NCI-H2171 treated with DMSO at 0.1 percent for 48 hours (cell line): ENCODE measurements around the gene CYP46A1.
A peak's percentile ranks its signal among the peaks of the same experiment; 100 is the strongest.

Source experiments
- DNase-seq: peaks from one replicate; lab custom pipeline; 2025; lab: John Stamatoyannopoulos, UW

Gene CYP46A1

GRCh38 chr14:99744199-99744872, 60.2 kb downstream of the CYP46A1 start:
- no peak for DNase-seq

- no peak for DNase-seq
Observed at GRCh38 chr14:99744873-99745224, 60.8 kb downstream of the CYP46A1 start.

- DNase-seq, result no peak
Observed at GRCh38 chr14:99745307-99745951, 61.3 kb downstream of the CYP46A1 start.

- peak; percentile 32 for DNase-seq
Observed at GRCh38 chr14:99747167-99747566, 63.1 kb downstream of the CYP46A1 start.

GRCh38 chr14:99747582-99748330, 63.7 kb downstream of the CYP46A1 start:
- no peak for DNase-seq

- DNase-seq, result no peak
Observed at GRCh38 chr14:99748529-99748928, 64.4 kb downstream of the CYP46A1 start.

DNA sequence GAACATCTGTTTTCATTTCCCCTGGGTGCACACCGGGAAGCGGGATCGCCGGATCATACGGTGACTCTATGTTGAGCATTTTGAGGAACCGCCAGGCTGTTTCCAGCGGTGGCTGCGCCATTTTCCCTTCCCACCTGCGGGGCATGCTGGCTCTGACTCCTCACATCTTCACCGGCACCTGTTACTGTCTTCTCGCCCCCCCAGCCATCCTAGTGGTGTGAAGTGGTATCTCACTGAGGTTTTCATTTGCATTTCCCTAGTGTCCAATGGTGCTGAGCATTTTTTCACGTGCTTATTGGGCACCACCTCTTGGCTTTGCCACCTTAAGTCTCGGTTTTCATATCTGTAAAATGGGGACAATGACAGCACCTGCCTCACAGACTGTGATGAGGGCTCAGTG, 65.0 kb downstream of the CYP46A1 start:
- DNase-seq, result peak; percentile 56

DNA sequence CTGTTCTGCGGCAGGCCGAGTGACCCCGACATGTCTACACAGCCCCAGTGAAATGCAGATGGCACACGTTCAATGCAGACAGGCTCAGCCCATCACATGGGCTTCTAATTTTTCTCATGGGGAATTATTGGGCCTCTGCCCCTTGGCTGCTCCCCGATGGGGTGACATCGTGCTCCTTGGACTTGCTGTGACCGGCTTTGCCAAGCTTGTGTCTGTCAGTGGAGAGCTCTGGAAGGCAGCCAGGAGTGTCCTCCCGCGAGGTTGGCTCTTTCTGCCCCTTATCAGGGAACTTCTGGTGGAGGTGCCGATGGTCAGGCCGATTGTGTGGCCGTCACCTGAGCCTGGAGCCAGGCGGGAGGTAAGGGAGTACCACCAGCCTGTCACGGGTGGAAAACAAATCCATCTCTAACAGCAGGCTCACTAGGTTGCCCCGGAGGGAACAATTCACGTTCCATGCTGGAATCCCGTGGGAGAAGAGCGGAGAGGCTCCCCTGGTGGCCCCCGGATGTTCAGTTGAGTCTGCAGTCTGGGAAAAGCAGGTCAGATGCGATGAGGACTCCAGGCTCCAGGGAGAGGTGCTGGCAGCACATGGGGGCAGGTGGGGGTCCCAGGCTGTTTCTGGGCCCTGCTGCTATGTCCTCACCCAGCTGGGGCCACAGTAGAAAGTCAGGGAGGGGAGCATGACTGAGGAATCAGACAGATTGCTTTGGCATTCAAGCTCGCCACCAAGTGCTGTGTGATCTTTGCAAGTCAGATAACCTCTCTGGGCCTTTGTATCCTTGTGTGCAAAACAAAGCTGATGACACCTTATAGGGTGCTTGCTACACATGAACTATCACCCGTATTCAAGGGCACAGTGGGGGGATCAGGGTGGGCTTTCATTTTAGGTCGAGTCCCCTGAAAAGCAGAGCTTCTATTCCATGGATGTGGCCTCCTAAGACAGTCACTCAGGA, 65.9 kb downstream of the CYP46A1 start:
- no peak for DNase-seq

DNA sequence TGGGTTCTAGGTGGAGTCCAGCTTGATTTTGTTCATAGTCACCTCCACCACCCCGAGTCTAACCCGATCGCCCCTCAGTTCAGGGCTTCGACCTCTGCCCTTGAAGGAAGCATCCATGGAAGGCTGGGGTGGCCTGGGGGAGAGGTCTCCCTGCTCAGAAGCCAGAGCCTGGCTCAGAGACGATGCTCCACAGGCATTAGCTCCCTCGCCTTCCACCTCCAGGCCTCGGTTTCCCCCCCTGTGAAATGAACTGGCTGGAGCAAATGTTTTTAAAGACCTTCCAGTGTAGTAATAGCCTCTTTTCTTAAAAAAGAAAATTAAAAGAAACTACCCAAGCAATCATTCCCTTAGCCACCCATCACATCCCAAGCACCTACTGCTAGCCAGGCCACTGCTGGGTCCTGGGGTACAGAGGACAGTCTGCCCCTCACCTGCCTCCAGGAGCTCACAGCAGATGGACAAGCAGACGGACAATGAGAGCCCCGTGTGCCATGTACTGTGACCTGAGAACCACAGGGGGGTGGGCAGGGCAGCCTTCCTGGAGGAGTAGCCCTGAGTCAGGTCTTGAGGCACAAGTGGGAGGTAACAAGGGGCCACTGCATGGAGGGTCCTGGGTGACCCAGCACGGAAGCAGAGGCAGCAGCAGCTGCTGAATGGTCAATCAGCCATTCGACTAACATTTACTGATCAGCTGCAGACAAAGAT, 66.8 kb downstream of the CYP46A1 start:
- no peak for DNase-seq

DNA sequence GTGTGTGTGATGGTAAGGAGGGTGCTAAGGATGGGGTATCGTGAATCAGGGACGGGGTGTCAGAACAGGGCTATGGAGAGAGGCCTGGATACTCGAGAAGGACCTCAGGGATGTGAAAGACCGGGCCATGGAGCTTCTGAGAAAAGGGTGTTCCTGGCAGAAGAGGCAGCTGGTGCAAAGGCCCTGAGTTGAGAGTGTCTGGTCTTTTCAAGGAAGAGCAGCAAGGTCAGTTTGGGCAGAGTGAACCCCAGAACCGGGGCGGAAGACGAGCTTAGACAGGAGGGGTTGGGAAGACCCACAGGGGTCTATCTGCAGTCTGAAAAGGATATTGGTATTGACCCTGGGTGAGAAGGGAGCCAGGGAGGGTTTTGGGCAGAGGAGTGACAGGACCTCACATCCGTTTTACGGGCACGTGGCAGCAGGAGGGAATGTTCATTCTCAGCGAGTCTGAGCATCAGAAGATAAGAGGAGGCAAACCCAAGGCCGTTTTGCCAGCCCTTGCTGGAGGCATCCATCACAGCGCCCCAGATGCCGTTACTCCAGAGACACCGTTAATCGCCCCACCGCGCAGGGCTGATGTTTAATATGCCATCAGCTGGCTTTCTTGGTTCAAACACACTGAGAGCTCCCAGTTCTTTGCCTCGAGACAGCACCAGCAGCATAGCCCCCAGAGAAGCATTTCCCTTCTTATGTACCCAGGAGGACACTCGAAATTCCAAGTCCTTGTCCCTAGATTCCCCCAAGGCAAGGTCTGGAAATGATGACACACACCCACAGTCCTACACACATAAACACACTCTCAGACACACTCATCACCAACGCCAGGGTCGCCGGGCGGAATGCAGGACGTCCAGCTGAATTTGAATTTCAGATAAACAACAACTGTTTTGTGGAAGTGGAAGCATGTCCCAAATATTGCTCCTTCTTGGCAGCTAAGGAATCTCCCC, 67.7 kb downstream of the CYP46A1 start:
- DNase-seq, result no peak

GRCh38 chr14:99752486-99753121, 68.5 kb downstream of the CYP46A1 start:
- DNase-seq, result no peak

- DNase-seq, result no peak
Observed at GRCh38 chr14:99753225-99754140, 69.4 kb downstream of the CYP46A1 start.

DNA sequence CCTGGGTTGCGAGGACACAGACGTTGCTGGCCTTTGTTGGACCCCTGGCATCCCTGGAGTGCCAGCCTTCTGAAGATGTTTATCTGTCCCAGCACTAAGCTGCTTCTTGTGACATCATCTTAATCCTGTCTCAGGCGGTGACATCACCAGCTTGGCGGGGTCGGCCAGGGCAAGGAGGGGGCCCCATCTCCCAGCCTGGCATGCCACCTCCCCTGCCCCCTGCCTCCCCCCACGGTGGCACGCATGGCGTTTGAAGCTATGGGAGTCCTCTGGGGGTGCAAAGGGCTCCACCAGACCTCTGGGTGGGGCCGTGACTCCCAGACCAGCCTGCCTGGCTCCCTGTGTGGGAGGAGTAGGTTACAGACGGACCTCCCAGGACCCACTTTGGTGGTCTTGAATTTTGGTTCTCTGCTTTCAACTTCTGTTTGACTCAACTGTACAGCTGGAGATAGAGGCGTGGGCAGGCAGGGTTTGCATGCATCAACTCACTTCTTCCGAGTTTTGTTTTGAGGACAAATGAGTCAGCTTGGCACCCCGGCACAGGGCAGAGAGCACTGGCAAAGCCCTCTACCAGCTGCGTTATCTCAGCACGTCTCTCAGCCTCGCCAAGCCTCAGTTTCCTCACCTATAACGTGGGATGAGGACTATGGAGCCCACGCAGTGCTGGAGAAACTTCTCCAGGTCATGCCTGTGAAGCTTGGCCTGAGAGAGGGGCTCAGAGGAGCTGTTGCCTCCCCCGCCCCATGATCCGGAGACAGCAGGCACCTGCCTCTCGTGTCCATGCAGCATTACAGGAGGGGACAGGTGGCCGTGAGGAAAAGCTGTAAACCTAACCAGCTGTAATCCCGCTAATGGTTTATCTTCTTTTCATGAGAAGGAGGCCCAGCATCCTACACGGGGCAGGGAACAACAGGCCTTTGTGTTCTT, 70.3 kb downstream of the CYP46A1 start:
- peak; percentile 30 for DNase-seq

DNA sequence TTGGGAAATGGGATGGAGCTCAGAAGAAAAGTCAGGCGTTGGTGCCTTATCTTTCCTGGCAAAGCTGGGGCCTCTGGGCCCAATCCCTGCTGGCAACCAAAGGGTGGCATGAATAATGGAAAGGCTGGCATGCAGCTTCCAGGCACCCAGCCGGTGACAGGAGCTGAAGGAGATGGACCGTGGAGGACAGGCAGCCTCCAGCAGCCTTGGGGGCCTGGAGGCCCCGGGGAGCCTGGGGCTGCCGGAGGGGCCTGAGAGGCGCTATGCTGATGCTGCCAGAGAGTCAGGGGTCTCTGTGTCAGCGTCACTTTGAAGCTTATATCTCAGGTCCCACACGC, 70.9 kb downstream of the CYP46A1 start:
- DNase-seq, result no peak

DNA sequence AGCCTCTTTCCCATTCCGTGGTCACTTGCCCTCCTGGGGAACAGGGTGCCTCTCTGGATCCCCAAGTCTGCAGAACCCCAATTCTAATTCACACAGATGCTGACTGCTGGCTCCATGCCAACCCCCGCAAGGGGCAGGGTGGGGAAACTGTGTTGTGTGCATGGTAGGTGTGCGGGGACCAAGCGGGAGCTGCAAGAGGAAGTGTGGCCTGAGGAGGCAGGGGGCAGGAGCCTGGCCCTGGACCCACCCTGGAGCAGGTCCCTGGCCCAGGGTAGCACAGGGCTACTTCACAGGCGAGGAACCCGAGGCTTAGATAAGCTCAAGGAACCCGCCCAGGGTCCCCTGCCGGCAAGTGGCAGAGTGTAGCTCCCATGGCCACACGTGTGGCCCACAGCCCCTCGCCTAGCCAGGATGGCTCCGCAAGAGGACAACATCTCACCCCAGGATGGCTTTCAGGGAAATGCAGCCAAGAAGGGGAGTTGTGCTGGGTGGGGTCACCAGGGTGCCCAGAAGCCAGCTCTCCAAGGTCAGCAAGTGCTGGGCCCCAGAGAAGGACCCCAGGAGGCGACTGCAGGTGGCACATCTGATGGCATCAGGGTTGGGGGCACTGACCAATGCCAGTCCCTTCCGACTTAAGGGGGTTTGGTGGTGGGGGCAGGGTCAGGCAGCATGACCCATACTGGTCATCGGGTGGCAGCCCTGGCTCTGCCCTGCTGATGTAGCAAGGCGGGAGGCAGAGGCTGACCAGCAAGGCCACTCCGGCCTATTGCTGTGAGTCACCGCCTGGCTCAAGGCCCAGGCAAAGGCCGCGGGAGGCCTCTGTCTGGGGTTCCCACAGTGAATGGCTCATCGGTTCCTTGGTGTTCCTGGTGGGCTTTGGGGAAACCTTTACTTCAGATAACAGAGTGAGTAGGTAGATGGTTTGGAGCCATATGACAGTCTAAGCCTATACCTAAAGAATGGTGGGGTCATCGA, 71.8 kb downstream of the CYP46A1 start:
- DNase-seq, result no peak

DNA sequence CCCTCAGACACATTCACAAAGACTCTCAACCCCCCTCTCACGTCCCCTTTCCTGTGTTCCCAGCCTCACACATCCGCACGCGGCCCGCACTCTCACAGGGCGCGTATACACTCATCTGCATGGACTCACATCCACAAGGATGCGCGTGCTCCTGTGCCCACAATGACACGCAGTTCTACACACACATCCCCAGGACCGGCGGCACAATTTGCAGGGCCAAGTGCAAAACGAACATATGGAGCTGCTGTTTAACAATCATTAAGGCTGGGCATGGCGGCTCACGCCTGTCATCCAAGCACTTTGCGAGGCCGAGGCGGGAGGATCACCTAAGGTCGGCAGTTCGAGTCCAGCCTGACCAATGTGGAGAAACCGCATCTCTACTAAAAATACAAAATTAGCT, 72.7 kb downstream of the CYP46A1 start:
- DNase-seq, result no peak
